NOMO-1 (cell line): ENCODE measurements around the gene MEF2A.
"Not testable (repeated sequence)": the region's sequence is repeated elsewhere in the genome, so short reads cannot be mapped to it uniquely, and the experiment has no call there.

Experiments used
- DNase-seq, 2 experiments: peaks; one replicate each; lab custom pipeline; 2025; ENCODE audit not compliant: unreplicated experiment in 2 of 2; lab: John Stamatoyannopoulos, UW

The MEF2A gene

GRCh38 chr15:99750326-99750725, 184.5 kb downstream of the MEF2A start:
- not testable (repeated sequence) for DNase-seq

GRCh38 chr15:99752556-99752955, 186.8 kb downstream of the MEF2A start:
- no peak for DNase-seq

GRCh38 chr15:99753066-99753465, 187.3 kb downstream of the MEF2A start:
- DNase-seq, result no peak

GRCh38 chr15:99755692-99756409, 190.1 kb downstream of the MEF2A start:
- DNase-seq, result peak; percentile 27 to 61

GRCh38 chr15:99762288-99762687, 196.5 kb downstream of the MEF2A start:
- no peak for DNase-seq

- peak in 1 of 2 experiments; percentile 41 for DNase-seq
Observed at GRCh38 chr15:99763827-99764226, 198.0 kb downstream of the MEF2A start.

GRCh38 chr15:99764522-99764921, 198.7 kb downstream of the MEF2A start:
- DNase-seq, result no peak
